HepG2 (cell line): Measurements from ENCODE around the gene TOP3B. TPM values are rescaled to one million over a fixed set of nuclear protein-coding genes. Genes with fewer than 3 reads are reported as not detected.

Experiments used
- BCL6 ChIP-seq: IDR thresholded peaks from 2 replicates; pipeline ENCODE4 v1.6.1; 2016; ENCODE audit warnings: missing genetic modification reagents, missing compliant biosample characterization
- HMG20B ChIP-seq: conservative IDR thresholded peaks from 2 replicates; pipeline ENCODE4 v1.6.1; 2016; ENCODE audit warnings: missing genetic modification reagents, missing compliant biosample characterization
- HMGXB3 ChIP-seq: sonication (generic); formaldehyde crosslinking; IDR thresholded peaks from 2 replicates; pipeline ENCODE4 v1.4.0; 2020; ENCODE audit warnings: missing genetic modification reagents, borderline replicate concordance
- KLF11 ChIP-seq: IDR thresholded peaks from 2 replicates; pipeline ENCODE4 v1.6.1; 2016; ENCODE audit warnings: missing compliant biosample characterization
- MYC ChIP-seq: sonication (generic); formaldehyde crosslinking; IDR thresholded peaks from 2 replicates; pipeline ENCODE4 v1.9.0; 2021; ENCODE audit warnings: missing genetic modification reagents, borderline replicate concordance
- NKX3-1 ChIP-seq: sonication (generic); formaldehyde crosslinking; IDR thresholded peaks from 2 replicates; pipeline ENCODE4 v1.5.0; 2020; ENCODE audit warnings: missing genetic modification reagents
- RELA ChIP-seq: sonication (generic); formaldehyde crosslinking; IDR thresholded peaks from 2 replicates; pipeline ENCODE4 v1.4.0; 2020; ENCODE audit warnings: missing genetic modification reagents
- SMC3 ChIP-seq: IDR thresholded peaks from 2 replicates; pipeline ENCODE4 v1.6.1; 2011; ENCODE audit warnings: low read length, improper control_type of control experiment
- TOPORS ChIP-seq: sonication (generic); formaldehyde crosslinking; IDR thresholded peaks from 2 replicates; pipeline ENCODE4 v1.8.0; 2023; ENCODE audit warnings: mild to moderate bottlenecking, missing genetic modification reagents
- ZNF12 ChIP-seq: sonication (generic); formaldehyde crosslinking; IDR thresholded peaks from 2 replicates; pipeline ENCODE4 v1.5.0; 2020; ENCODE audit warnings: missing genetic modification reagents
- ZNF251 ChIP-seq: sonication (generic); formaldehyde crosslinking; IDR thresholded peaks from 2 replicates; pipeline ENCODE4 v1.9.0; 2021; ENCODE audit warnings: mild to moderate bottlenecking, missing genetic modification reagents
- ZNF609 ChIP-seq: sonication (generic); formaldehyde crosslinking; IDR thresholded peaks from 2 replicates; pipeline ENCODE4 v1.4.0; 2020; ENCODE audit warnings: mild to moderate bottlenecking, missing genetic modification reagents, borderline replicate concordance
- ZNF816 ChIP-seq: sonication (generic); formaldehyde crosslinking; IDR thresholded peaks from 2 replicates; pipeline ENCODE4 v1.8.0; 2022; ENCODE audit warnings: missing genetic modification reagents, mild to moderate bottlenecking, borderline replicate concordance
- polyA plus RNA-seq, 8 experiments: library from polyadenylated mRNA; depleted of rRNA in 3 of 8; stranded (reverse) in 7 of 8; unstranded in 1 of 8; fragments of >200 nt; fragmentation: Illumina TruSeq in 4 of 8; extraction: Trizol in 4 of 8; gene quantifications; 2 replicates each; pipeline versions ENCODE4 v1.2.1 to v1.2.3, GENCODE V29; 2011 to 2016; ENCODE audit warnings: low read depth in 4 of 8, missing spikeins in 1 of 8, mixed read lengths in 1 of 8; ENCODE audit not compliant: insufficient read depth in 1 of 8
- total RNA-seq, 5 experiments: library from RNA; depleted of rRNA; stranded (reverse); fragments of >200 nt; fragmentation: Illumina TruSeq; extraction: Trizol; gene quantifications; 2 replicates each; pipeline ENCODE4 v1.2.3, GENCODE V29; 2016; ENCODE audit warnings: low read depth in 1 of 5
- TF ChIP-seq, protein P1 (sequence below): IDR thresholded peaks from 2 replicates; pipeline ENCODE4 v1.4.0; 2020; ENCODE audit warnings: mild to moderate bottlenecking, missing genetic modification reagents
- TF ChIP-seq, protein P2 (sequence below): sonication (generic); formaldehyde crosslinking; IDR thresholded peaks from 2 replicates; pipeline ENCODE4 v1.9.0; 2021; ENCODE audit warnings: missing genetic modification reagents, borderline replicate concordance

The TOP3B gene
- total and polyA plus RNA-seq, 2 of the 13 experiments (the other 11 are each of a cell fraction or from before 2014, with no cell fraction given): 28.5 to 29.7 TPM

- TF ChIP-seq TOPORS (peak; percentile 90), SMC3 (no peak), MYC (CRISPR knock-in tag) (peak; percentile 84), HMGXB3 (CRISPR knock-in tag) (peak; percentile 88), RELA (CRISPR knock-in tag) (peak; percentile 90), HMG20B (CRISPR knock-in tag) (peak; percentile 68; the same call in 1 of the 2 replicates), KLF11 (peak; percentile 96; the same call in 1 of the 2 replicates), BCL6 (CRISPR knock-in tag) (peak; percentile 66; the same call in 1 of the 2 replicates), ZNF609 (CRISPR knock-in tag) (peak; percentile 73), ZNF12 (peak; percentile 54; the same call in 1 of the 2 replicates), ZNF816 (CRISPR knock-in tag) (no peak), NKX3-1 (CRISPR knock-in tag) (no peak; the same call in 1 of the 2 replicates), ZNF251 (no peak)
- TF ChIP-seq, protein P1, sequence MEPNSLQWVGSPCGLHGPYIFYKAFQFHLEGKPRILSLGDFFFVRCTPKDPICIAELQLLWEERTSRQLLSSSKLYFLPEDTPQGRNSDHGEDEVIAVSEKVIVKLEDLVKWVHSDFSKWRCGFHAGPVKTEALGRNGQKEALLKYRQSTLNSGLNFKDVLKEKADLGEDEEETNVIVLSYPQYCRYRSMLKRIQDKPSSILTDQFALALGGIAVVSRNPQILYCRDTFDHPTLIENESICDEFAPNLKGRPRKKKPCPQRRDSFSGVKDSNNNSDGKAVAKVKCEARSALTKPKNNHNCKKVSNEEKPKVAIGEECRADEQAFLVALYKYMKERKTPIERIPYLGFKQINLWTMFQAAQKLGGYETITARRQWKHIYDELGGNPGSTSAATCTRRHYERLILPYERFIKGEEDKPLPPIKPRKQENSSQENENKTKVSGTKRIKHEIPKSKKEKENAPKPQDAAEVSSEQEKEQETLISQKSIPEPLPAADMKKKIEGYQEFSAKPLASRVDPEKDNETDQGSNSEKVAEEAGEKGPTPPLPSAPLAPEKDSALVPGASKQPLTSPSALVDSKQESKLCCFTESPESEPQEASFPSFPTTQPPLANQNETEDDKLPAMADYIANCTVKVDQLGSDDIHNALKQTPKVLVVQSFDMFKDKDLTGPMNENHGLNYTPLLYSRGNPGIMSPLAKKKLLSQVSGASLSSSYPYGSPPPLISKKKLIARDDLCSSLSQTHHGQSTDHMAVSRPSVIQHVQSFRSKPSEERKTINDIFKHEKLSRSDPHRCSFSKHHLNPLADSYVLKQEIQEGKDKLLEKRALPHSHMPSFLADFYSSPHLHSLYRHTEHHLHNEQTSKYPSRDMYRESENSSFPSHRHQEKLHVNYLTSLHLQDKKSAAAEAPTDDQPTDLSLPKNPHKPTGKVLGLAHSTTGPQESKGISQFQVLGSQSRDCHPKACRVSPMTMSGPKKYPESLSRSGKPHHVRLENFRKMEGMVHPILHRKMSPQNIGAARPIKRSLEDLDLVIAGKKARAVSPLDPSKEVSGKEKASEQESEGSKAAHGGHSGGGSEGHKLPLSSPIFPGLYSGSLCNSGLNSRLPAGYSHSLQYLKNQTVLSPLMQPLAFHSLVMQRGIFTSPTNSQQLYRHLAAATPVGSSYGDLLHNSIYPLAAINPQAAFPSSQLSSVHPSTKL (CRISPR knock-in tag): peak; percentile 81
- TF ChIP-seq, protein P2, sequence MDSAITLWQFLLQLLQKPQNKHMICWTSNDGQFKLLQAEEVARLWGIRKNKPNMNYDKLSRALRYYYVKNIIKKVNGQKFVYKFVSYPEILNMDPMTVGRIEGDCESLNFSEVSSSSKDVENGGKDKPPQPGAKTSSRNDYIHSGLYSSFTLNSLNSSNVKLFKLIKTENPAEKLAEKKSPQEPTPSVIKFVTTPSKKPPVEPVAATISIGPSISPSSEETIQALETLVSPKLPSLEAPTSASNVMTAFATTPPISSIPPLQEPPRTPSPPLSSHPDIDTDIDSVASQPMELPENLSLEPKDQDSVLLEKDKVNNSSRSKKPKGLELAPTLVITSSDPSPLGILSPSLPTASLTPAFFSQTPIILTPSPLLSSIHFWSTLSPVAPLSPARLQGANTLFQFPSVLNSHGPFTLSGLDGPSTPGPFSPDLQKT (CRISPR knock-in tag): 0 out of 2 replicates have a peak, but pooled peaks have one; percentile 46
Observed at GRCh38 chr22:21982338-21982965, at the start of gene TOP3B (continued).
